ENCODE data around the gene GALNT15. TPM values are rescaled to one million over a fixed set of nuclear protein-coding genes. Genes with fewer than 3 reads are reported as not detected.

GALNT15 gene
- total and polyA plus RNA-seq, 2 experiments from 2014 or later, result 9.9 to 11.7 TPM

GRCh38 chr3:16142350-16143025 lies 32.0 kb upstream of the GALNT15 start:
- H3K4me3 ChIP-seq, result no peak overlapping the region
- TF ChIP-seq EZH2 (IDR thresholded peaks at IDR 0.05; ENCODE audit: insufficient read depth, poor library complexity, severe bottlenecking), result no peak
- no peak for TF ChIP-seq EZH2phosphoT487 (IDR thresholded peaks at IDR 0.05; ENCODE audit: insufficient read depth, low read depth)
- H3K9me2 ChIP-seq (ENCODE audit: insufficient read depth), result no peaks in the 10 kb centered on the region
- H3K9me3 ChIP-seq (ENCODE audit: low read depth), result no peaks in the 10 kb centered on the region
- H2AFZ ChIP-seq, result no peak overlapping the region
- no peaks in the 10 kb centered on the region for H4K20me1 ChIP-seq (ENCODE audit: insufficient read depth)
- H3F3A ChIP-seq (ENCODE audit: insufficient read depth), result peaks cover 22% of the 10 kb centered on the region
- no peaks in the 10 kb centered on the region for H3K27me3 ChIP-seq (replicated peaks; ENCODE audit: insufficient read depth)
- H3K4me2 ChIP-seq (ENCODE audit: unreplicated experiment), result no peak overlapping the region
- WGBS, 2 experiments (ENCODE audit: low coverage in 1 of 2, low lambda C conversion rate in 2 of 2, missing lambda C conversion rate in 2 of 2), result 57 to 59% methylated on average over 5 of the region's 5 CpGs
- in situ Hi-C loops (cut with MboI), result no loop called here
- no peak overlapping the region for H3K27ac ChIP-seq
- H3K9ac ChIP-seq, result no peak overlapping the region
- peaks cover 22% of the 10 kb centered on the region for H3K4me1 ChIP-seq (ENCODE audit: insufficient read depth)
- H3K79me2 ChIP-seq (ENCODE audit: insufficient read depth), result no peaks in the 10 kb centered on the region
- no peak for DNase-seq
- H3K36me3 ChIP-seq (ENCODE audit: low read depth), result no peaks in the 10 kb centered on the region

GRCh38 chr3:16143861-16144447 lies 30.5 kb upstream of the GALNT15 start:
- Histone ChIP-seq H2AFZ (no peak overlapping the region), H3K79me2 (ENCODE audit: insufficient read depth) (no peaks in the 10 kb centered on the region), H3K9ac (no peak overlapping the region), H3K27me3 (replicated peaks; ENCODE audit: insufficient read depth) (no peaks in the 10 kb centered on the region), H3K36me3 (ENCODE audit: low read depth) (no peaks in the 10 kb centered on the region), H3K9me3 (ENCODE audit: low read depth) (no peaks in the 10 kb centered on the region), H3K4me1 (ENCODE audit: insufficient read depth) (peaks cover 30% of the 10 kb centered on the region), H3F3A (ENCODE audit: insufficient read depth) (peaks cover 32% of the 10 kb centered on the region), H3K9me2 (ENCODE audit: insufficient read depth) (no peaks in the 10 kb centered on the region), H3K27ac (no peak overlapping the region), H3K4me3 (no peak overlapping the region), H3K4me2 (ENCODE audit: unreplicated experiment) (no peak overlapping the region), H4K20me1 (ENCODE audit: insufficient read depth) (no peaks in the 10 kb centered on the region)
- WGBS, 2 experiments (ENCODE audit: low coverage in 1 of 2, low lambda C conversion rate in 2 of 2, missing lambda C conversion rate in 2 of 2), result 50 to 55% methylated on average over 2 of the region's 2 CpGs
- no peak for TF ChIP-seq EZH2 (IDR thresholded peaks at IDR 0.05; ENCODE audit: insufficient read depth, poor library complexity, severe bottlenecking)
- TF ChIP-seq EZH2phosphoT487 (IDR thresholded peaks at IDR 0.05; ENCODE audit: insufficient read depth, low read depth), result no peak
- DNase-seq, result no peak
- in situ Hi-C loops (cut with MboI), result no loop called here

DNA sequence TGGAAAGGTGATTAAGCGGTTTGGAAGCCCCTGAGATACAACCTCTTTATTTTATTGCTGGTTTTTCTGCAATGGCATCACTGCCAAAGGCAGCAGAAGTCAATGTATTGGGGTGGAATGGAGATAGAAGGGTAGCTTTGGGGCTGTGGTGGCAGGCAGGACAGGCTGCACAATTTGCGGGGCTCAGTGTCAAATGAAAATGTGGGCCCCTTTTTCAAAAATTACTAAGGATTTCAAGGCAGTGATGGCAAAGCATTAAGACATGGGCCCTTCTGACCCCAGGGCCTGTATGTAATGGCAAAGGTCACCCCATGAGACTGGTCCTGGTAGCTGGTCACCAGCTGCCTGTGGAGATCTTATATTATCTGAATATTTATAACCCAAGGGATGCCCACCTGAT lies 29.3 kb upstream of the GALNT15 start:
- H3K4me2 ChIP-seq (ENCODE audit: unreplicated experiment), result no peak overlapping the region
- H2AFZ ChIP-seq, result no peak overlapping the region
- no peaks in the 10 kb centered on the region for H3K36me3 ChIP-seq (ENCODE audit: low read depth)
- no peaks in the 10 kb centered on the region for H4K20me1 ChIP-seq (ENCODE audit: insufficient read depth)
- no peak overlapping the region for H3K4me3 ChIP-seq
- H3K4me1 ChIP-seq (ENCODE audit: insufficient read depth), result peaks cover 30% of the 10 kb centered on the region
- H3K9me3 ChIP-seq (ENCODE audit: low read depth), result no peaks in the 10 kb centered on the region
- DNase-seq, result no peak
- in situ Hi-C loops (cut with MboI), result no loop called here
- 94 to 97% methylated on average over 2 of the region's 2 CpGs for WGBS, 2 experiments (ENCODE audit: low coverage in 1 of 2, low lambda C conversion rate in 2 of 2, missing lambda C conversion rate in 2 of 2)
- no peak overlapping the region for H3K27ac ChIP-seq
- no peaks in the 10 kb centered on the region for H3K9me2 ChIP-seq (ENCODE audit: insufficient read depth)
- no peaks in the 10 kb centered on the region for H3K27me3 ChIP-seq (replicated peaks; ENCODE audit: insufficient read depth)
- H3K9ac ChIP-seq, result no peak overlapping the region
- H3K79me2 ChIP-seq (ENCODE audit: insufficient read depth), result no peaks in the 10 kb centered on the region
- TF ChIP-seq EZH2 (IDR thresholded peaks at IDR 0.05; ENCODE audit: insufficient read depth, poor library complexity, severe bottlenecking) (no peak), EZH2phosphoT487 (IDR thresholded peaks at IDR 0.05; ENCODE audit: insufficient read depth, low read depth) (no peak)
- H3F3A ChIP-seq (ENCODE audit: insufficient read depth), result peaks cover 33% of the 10 kb centered on the region

DNA sequence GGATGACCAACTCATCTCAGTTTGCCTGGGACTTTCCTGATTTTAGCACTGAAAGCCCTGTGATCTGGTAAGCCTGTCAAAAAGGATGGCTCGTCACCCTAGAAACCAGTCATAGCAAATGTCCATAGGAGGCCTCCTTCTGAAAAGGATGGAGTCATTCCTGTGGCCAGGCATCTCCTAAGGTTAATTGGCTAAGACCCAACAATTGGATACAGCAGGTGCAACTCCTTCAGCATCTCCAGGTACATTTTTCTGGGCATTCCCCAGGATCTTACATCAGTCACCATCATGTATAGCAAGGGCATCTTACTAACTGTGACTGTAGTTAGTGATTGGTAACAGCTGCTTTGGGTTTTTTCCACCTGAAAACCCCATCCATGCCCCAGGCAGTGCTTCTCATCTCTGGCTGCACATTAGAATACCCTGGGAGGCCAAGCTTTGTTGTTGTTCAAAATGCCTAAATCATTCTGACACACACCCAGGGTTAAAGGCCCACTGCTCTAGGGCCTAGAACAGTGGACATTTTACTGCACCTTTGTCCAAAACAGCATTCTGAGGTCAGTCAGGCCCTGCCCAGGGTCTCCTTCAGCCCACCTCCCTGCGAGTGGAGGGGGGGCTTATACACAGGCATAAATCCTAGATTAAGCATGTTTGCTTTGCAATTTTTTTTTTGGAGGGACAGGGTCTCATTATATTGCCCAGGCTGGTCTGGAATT lies 28.3 kb upstream of the GALNT15 start:
- no peak for DNase-seq
- Histone ChIP-seq H3K27ac (no peak overlapping the region), H3K4me1 (ENCODE audit: insufficient read depth) (peaks cover 26% of the 10 kb centered on the region), H3K4me3 (no peak overlapping the region), H3K9me3 (ENCODE audit: low read depth) (no peaks in the 10 kb centered on the region), H3F3A (ENCODE audit: insufficient read depth) (peaks cover 25% of the 10 kb centered on the region), H3K9me2 (ENCODE audit: insufficient read depth) (no peaks in the 10 kb centered on the region), H3K36me3 (ENCODE audit: low read depth) (no peaks in the 10 kb centered on the region), H2AFZ (no peak overlapping the region), H3K4me2 (ENCODE audit: unreplicated experiment) (no peak overlapping the region), H3K9ac (no peak overlapping the region), H4K20me1 (ENCODE audit: insufficient read depth) (no peaks in the 10 kb centered on the region), H3K27me3 (replicated peaks; ENCODE audit: insufficient read depth) (no peaks in the 10 kb centered on the region), H3K79me2 (ENCODE audit: insufficient read depth) (no peaks in the 10 kb centered on the region)
- WGBS, 2 experiments (ENCODE audit: low coverage in 1 of 2, low lambda C conversion rate in 2 of 2, missing lambda C conversion rate in 2 of 2), result 98 to 100% methylated on average over 2 of the region's 2 CpGs
- TF ChIP-seq EZH2phosphoT487 (IDR thresholded peaks at IDR 0.05; ENCODE audit: insufficient read depth, low read depth) (no peak), EZH2 (IDR thresholded peaks at IDR 0.05; ENCODE audit: insufficient read depth, poor library complexity, severe bottlenecking) (no peak)
- in situ Hi-C loops (cut with MboI), result no loop called here
